Neural cell (in vitro differentiated cells): ENCODE data around the gene EXO1. TPM values are rescaled to one million over a fixed set of nuclear protein-coding genes. Genes with fewer than 3 reads are reported as not detected.
A peak's percentile ranks its signal among the peaks of the same experiment; 100 is the strongest.

Experiments used
- H2AFZ ChIP-seq: fragments of 200-600, 300-800 bp; sonication (generic), shearing (Covaris generic); 2 replicates; pipeline ENCODE4 v1.6.0; 2014; ENCODE audit warnings: low read depth, mild to moderate bottlenecking, antibody characterized with exemption, low read length, moderate library complexity
- H3F3A ChIP-seq: fragments of 200-600 bp; shearing (Covaris generic); 2 replicates; pipeline ENCODE4 v1.6.1; 2016; ENCODE audit warnings: mild to moderate bottlenecking, moderate library complexity, mixed read lengths, antibody characterized with exemption, low read length; ENCODE audit not compliant: insufficient read depth, poor library complexity, severe bottlenecking
- H3K27ac ChIP-seq: fragments of 200-600, 300-800 bp; sonication (generic), shearing (Covaris generic); 2 replicates; pipeline ENCODE4 v1.5.1; 2014; ENCODE audit warnings: mild to moderate bottlenecking, low read length, moderate library complexity
- H3K27me3 ChIP-seq: fragments of 300-800, 200-600 bp; sonication (generic), shearing (Covaris generic); 2 replicates; pipeline ENCODE4 v1.6.0; 2014; ENCODE audit warnings: mild to moderate bottlenecking, low read depth, low read length, moderate library complexity; ENCODE audit not compliant: insufficient read depth
- H3K36me3 ChIP-seq: fragments of 300-800, 200-600 bp; sonication (generic), shearing (Covaris generic); 2 replicates; pipeline ENCODE4 v1.5.1; 2014; ENCODE audit warnings: mild to moderate bottlenecking, antibody characterized with exemption, low read length, moderate library complexity; ENCODE audit not compliant: insufficient read depth
- H3K4me2 ChIP-seq: fragments of 300-800, 200-600 bp; sonication (generic), shearing (Covaris generic); 2 replicates; pipeline ENCODE4 v1.6.0; 2014; ENCODE audit warnings: mild to moderate bottlenecking, low read length
- H3K4me3 ChIP-seq: fragments of 300-800, 200-600 bp; sonication (generic), shearing (Covaris generic); 2 replicates; pipeline ENCODE4 v1.5.1; 2014; ENCODE audit warnings: mild to moderate bottlenecking, low read length, moderate library complexity
- H3K79me2 ChIP-seq: fragments of 200-600 bp; shearing (Covaris generic); replicated peaks from 2 replicates; pipeline ENCODE4 v1.6.0; 2014; ENCODE audit warnings: mild to moderate bottlenecking, low read length, moderate library complexity; ENCODE audit not compliant: insufficient read depth
- H3K9ac ChIP-seq: fragments of 300-800, 200-600 bp; sonication (generic), shearing (Covaris generic); 2 replicates; pipeline ENCODE4 v1.6.1; 2016; ENCODE audit warnings: mild to moderate bottlenecking, low read length, mixed read lengths
- H3K9me2 ChIP-seq: fragments of 200-600 bp; shearing (Covaris generic); 2 replicates; pipeline ENCODE4 v1.6.1; 2016; ENCODE audit warnings: mild to moderate bottlenecking, low read length, mixed read lengths; ENCODE audit not compliant: insufficient read depth
- H3K9me3 ChIP-seq: fragments of 200-600, 300-800 bp; sonication (generic), shearing (Covaris generic); 2 replicates; pipeline ENCODE4 v1.6.1; 2016; ENCODE audit warnings: mild to moderate bottlenecking, mixed run types, low read length, moderate library complexity, mixed read lengths
- H4K20me1 ChIP-seq: fragments of 200-600 bp; shearing (Covaris generic); 2 replicates; pipeline ENCODE4 v1.6.1; 2016; ENCODE audit warnings: mild to moderate bottlenecking, mixed run types; ENCODE audit not compliant: insufficient read depth
- EP300 ChIP-seq: fragments of 450-650 bp; conservative IDR thresholded peaks from 2 replicates; pipeline ENCODE4 v1.6.1; 2014; ENCODE audit warnings: antibody characterized with exemption, mild to moderate bottlenecking, moderate library complexity; ENCODE audit not compliant: poor library complexity, severe bottlenecking
- EZH2 ChIP-seq: fragments of 200-600, 300-800 bp; shearing (Covaris generic), sonication (generic); IDR thresholded peaks from 2 replicates; pipeline ENCODE4 v1.6.1; 2014; ENCODE audit warnings: antibody characterized with exemption, low read length, borderline replicate concordance, mild to moderate bottlenecking; ENCODE audit not compliant: insufficient read depth, poor library complexity, severe bottlenecking
- MXI1 ChIP-seq: fragments of 450-650 bp; conservative IDR thresholded peaks from 2 replicates; pipeline ENCODE4 v1.6.1; 2014; ENCODE audit warnings: antibody characterized with exemption, mild to moderate bottlenecking; ENCODE audit not compliant: poor library complexity, severe bottlenecking
- POLR2AphosphoS5 ChIP-seq: IDR thresholded peaks from 2 replicates; pipeline ENCODE4 v1.6.1; 2012
- RAD21 ChIP-seq: fragments of 450-650 bp; conservative IDR thresholded peaks from 2 replicates; pipeline ENCODE4 v1.6.1; 2014; ENCODE audit warnings: antibody characterized with exemption, mild to moderate bottlenecking, moderate library complexity
- SMC3 ChIP-seq: fragments of 450-650 bp; conservative IDR thresholded peaks from 2 replicates; pipeline ENCODE4 v1.6.1; 2014; ENCODE audit warnings: antibody characterized with exemption, mild to moderate bottlenecking, moderate library complexity; ENCODE audit not compliant: poor library complexity
- TAF1 ChIP-seq: IDR thresholded peaks from 2 replicates; pipeline ENCODE4 v1.6.1; 2012; ENCODE audit warnings: low read depth
- polyA plus RNA-seq: library from polyadenylated mRNA; depleted of rRNA; stranded (reverse); fragments of >200 nt; gene quantifications from 2 replicates; pipeline ENCODE4 v1.2.3, GENCODE V29; 2014
- TF ChIP-seq, protein P1 (sequence below): fragments of 450-650 bp; IDR thresholded peaks from 2 replicates; pipeline ENCODE4 v1.5.1; 2014; ENCODE audit warnings: antibody characterized with exemption, mild to moderate bottlenecking, moderate library complexity; ENCODE audit not compliant: poor library complexity, severe bottlenecking
- TF ChIP-seq, protein P2 (sequence below): IDR thresholded peaks from 2 replicates; pipeline ENCODE4 v1.6.1; 2012; ENCODE audit warnings: borderline replicate concordance

The EXO1 gene
- polyA plus RNA-seq, 1 donor from 2014 or later, result 0.92 TPM

DNA sequence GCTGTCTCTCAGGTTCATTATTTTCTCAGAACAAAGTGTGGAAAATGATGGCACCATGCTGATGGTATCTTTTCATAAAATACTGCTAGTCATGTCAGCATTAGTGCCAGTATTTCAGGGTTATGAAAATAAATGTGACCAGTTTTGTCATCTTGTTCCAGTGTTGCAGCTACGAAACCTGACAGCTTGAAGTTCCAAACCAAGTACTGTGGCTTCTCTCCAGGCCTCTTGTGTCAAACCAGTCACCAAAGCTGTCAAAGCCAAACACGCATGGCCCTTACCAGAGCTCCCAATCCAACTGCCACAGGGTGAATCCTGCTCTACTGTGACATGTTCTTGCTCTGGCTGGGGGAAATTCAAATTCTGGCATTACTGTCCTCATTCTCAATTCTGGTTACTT lies 20.7 kb upstream of the EXO1 start:
- H4K20me1 ChIP-seq, result no peaks in the 10 kb centered on the region
- no peaks in the 10 kb centered on the region for H3K27me3 ChIP-seq
- H2AFZ ChIP-seq, result no peak overlapping the region

DNA sequence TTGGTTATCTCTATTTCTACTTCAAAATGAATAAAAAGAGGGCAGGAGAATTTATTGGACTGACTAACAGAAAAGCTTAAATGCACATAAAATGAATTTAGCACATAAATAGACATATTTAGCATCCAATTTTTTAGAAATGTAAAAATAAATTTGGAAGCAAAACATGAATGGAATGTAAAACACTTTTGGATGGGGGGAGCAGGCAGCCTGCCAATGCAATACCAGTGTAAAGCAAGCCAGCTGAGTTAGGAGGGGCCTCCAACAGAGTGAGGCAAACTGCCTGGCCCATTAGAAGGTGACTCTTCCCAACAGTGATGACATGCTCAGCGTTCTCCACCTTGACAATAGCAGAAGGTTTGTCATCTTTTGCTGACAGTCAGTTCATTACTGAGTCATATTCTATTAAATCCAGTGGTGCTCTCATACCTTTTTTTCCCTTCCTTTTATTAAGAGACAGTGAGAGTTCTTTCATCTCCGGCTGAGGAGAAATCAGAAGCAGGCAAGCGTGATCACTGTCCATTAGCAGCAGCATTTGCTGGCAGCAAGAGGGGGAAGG lies 19.5 kb upstream of the EXO1 start:
- H3K9ac ChIP-seq, result no peak overlapping the region
- no peaks in the 10 kb centered on the region for H3F3A ChIP-seq
- H3K27ac ChIP-seq, result peak overlapping the region; percentile 40
- H3K79me2 ChIP-seq, result no peaks in the 10 kb centered on the region
- H3K9me3 ChIP-seq, result no peaks in the 10 kb centered on the region
- peak overlapping the region; percentile 44 for H3K4me3 ChIP-seq
- H3K9me2 ChIP-seq, result no peaks in the 10 kb centered on the region
- H3K36me3 ChIP-seq, result no peaks in the 10 kb centered on the region
- H2AFZ ChIP-seq, result no peak overlapping the region
- peak overlapping the region; percentile 63 for H3K4me2 ChIP-seq
- H3K27me3 ChIP-seq, result no peaks in the 10 kb centered on the region
- TF ChIP-seq SMC3 (peak; percentile 17), MXI1 (no peak), EP300 (peak; percentile 89), POLR2AphosphoS5 (peak; percentile 72), EZH2 (no peak), TAF1 (no peak), RAD21 (peak; percentile 22)
- TF ChIP-seq, protein P1, sequence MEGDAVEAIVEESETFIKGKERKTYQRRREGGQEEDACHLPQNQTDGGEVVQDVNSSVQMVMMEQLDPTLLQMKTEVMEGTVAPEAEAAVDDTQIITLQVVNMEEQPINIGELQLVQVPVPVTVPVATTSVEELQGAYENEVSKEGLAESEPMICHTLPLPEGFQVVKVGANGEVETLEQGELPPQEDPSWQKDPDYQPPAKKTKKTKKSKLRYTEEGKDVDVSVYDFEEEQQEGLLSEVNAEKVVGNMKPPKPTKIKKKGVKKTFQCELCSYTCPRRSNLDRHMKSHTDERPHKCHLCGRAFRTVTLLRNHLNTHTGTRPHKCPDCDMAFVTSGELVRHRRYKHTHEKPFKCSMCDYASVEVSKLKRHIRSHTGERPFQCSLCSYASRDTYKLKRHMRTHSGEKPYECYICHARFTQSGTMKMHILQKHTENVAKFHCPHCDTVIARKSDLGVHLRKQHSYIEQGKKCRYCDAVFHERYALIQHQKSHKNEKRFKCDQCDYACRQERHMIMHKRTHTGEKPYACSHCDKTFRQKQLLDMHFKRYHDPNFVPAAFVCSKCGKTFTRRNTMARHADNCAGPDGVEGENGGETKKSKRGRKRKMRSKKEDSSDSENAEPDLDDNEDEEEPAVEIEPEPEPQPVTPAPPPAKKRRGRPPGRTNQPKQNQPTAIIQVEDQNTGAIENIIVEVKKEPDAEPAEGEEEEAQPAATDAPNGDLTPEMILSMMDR, result no peak
- TF ChIP-seq, protein P2, sequence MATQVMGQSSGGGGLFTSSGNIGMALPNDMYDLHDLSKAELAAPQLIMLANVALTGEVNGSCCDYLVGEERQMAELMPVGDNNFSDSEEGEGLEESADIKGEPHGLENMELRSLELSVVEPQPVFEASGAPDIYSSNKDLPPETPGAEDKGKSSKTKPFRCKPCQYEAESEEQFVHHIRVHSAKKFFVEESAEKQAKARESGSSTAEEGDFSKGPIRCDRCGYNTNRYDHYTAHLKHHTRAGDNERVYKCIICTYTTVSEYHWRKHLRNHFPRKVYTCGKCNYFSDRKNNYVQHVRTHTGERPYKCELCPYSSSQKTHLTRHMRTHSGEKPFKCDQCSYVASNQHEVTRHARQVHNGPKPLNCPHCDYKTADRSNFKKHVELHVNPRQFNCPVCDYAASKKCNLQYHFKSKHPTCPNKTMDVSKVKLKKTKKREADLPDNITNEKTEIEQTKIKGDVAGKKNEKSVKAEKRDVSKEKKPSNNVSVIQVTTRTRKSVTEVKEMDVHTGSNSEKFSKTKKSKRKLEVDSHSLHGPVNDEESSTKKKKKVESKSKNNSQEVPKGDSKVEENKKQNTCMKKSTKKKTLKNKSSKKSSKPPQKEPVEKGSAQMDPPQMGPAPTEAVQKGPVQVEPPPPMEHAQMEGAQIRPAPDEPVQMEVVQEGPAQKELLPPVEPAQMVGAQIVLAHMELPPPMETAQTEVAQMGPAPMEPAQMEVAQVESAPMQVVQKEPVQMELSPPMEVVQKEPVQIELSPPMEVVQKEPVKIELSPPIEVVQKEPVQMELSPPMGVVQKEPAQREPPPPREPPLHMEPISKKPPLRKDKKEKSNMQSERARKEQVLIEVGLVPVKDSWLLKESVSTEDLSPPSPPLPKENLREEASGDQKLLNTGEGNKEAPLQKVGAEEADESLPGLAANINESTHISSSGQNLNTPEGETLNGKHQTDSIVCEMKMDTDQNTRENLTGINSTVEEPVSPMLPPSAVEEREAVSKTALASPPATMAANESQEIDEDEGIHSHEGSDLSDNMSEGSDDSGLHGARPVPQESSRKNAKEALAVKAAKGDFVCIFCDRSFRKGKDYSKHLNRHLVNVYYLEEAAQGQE, result peak; percentile 68
- H4K20me1 ChIP-seq, result no peaks in the 10 kb centered on the region

More for the DNA sequence above, 20.7 kb upstream of the EXO1 start:
- Histone ChIP-seq H3K36me3 (no peaks in the 10 kb centered on the region), H3K9me3 (no peaks in the 10 kb centered on the region), H3K9me2 (no peaks in the 10 kb centered on the region), H3K79me2 (no peaks in the 10 kb centered on the region), H3K4me2 (no peak overlapping the region), H3K4me3 (no peak overlapping the region), H3F3A (no peaks in the 10 kb centered on the region), H3K9ac (no peak overlapping the region), H3K27ac (no peak overlapping the region)
- TF ChIP-seq POLR2AphosphoS5 (peak; percentile 50), EP300 (peak; percentile 70), EZH2 (no peak)

DNA sequence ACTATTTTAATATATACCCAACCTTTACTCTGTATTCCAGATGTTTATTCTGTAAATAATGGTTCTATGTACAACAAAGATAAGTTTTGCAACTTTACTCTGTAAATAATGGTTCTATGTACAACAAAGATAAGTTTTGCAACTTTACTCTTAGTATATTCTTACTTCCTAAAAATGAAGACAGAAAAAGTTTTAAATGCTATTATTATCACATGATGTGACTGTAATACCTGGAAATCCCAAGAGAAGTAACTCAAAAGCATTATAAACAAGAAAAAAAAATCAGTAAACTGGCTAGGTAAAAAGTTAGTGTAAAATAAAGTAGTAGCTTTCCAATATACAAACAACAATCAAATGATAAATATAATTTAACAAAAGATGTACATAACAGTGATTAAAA lies 18.5 kb upstream of the EXO1 start:
- H3K4me3 ChIP-seq, result no peak overlapping the region
- H3K36me3 ChIP-seq, result no peaks in the 10 kb centered on the region
- peak overlapping the region; percentile 63 for H3K4me2 ChIP-seq
- H3K27ac ChIP-seq, result no peak overlapping the region
- no peaks in the 10 kb centered on the region for H3K9me2 ChIP-seq
- no peaks in the 10 kb centered on the region for H4K20me1 ChIP-seq
- no peaks in the 10 kb centered on the region for H3F3A ChIP-seq
- H3K9me3 ChIP-seq, result no peaks in the 10 kb centered on the region
- no peak overlapping the region for H3K9ac ChIP-seq
- H2AFZ ChIP-seq, result no peak overlapping the region
- no peaks in the 10 kb centered on the region for H3K79me2 ChIP-seq
- H3K27me3 ChIP-seq, result no peaks in the 10 kb centered on the region
- TF ChIP-seq EP300 (no peak), RAD21 (no peak), TAF1 (no peak), EZH2 (no peak), MXI1 (no peak), SMC3 (no peak), POLR2AphosphoS5 (no peak)
- TF ChIP-seq, protein P1, result no peak
- TF ChIP-seq, protein P2, result no peak
